NB4 (cell line): ENCODE measurements around the gene COL21A1.

Source experiments
- POLR2A ChIP-seq: IDR thresholded peaks from 2 replicates; pipeline ENCODE4 v1.6.1; 2011; ENCODE audit warnings: mild to moderate bottlenecking; ENCODE audit not compliant: insufficient read length; ENCODE audit errors: extremely low read depth
- TF ChIP-seq, protein P1 (sequence below): IDR thresholded peaks from one replicate; pipeline ENCODE4 v1.5.1; 2012; ENCODE audit warnings: low read depth, low read length

DNA sequence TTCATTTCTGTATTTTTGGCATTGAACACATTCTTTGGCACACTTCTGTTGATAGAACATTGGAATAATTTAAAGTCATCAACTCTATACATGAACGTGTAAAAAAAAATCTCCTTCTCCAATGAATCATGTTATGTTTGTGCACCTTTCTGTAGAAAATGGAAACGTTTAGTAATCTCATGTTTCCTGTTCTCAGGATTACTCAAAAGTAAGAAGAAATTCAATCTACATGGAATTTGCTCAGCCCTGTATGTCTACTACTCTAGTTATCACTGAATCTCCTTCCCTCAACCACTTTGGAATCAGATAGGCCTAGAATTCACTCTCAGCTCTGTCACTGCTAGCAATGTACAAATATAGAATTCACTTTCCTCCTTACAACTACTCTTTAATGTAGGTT is 103.6 kb downstream of the COL21A1 start:
- TF ChIP-seq, protein P1, sequence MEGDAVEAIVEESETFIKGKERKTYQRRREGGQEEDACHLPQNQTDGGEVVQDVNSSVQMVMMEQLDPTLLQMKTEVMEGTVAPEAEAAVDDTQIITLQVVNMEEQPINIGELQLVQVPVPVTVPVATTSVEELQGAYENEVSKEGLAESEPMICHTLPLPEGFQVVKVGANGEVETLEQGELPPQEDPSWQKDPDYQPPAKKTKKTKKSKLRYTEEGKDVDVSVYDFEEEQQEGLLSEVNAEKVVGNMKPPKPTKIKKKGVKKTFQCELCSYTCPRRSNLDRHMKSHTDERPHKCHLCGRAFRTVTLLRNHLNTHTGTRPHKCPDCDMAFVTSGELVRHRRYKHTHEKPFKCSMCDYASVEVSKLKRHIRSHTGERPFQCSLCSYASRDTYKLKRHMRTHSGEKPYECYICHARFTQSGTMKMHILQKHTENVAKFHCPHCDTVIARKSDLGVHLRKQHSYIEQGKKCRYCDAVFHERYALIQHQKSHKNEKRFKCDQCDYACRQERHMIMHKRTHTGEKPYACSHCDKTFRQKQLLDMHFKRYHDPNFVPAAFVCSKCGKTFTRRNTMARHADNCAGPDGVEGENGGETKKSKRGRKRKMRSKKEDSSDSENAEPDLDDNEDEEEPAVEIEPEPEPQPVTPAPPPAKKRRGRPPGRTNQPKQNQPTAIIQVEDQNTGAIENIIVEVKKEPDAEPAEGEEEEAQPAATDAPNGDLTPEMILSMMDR: no peak
- TF ChIP-seq POLR2A: no peak
